ENCODE measurements around the gene LRSAM1.

LRSAM1 gene

GRCh38 chr9:127492616-127493015, 41.3 kb downstream of the LRSAM1 start:
- peaks cover 6% of the 10 kb centered on the region for H3K36me3 Mint-ChIP-seq (ENCODE audit: low read depth)
- H3K27me3 Mint-ChIP-seq (ENCODE audit: low read depth, poor library complexity), result no peaks in the 10 kb centered on the region
- peak overlapping the region; percentile 57 for H3K27ac Mint-ChIP-seq
- H3K9me3 Mint-ChIP-seq, result no peaks in the 10 kb centered on the region
- DNase-seq, result no peak
- peaks cover 31% of the 10 kb centered on the region for H3K4me1 Mint-ChIP-seq
- TF ChIP-seq CTCF (IDR thresholded peaks at IDR 0.05), result no peak
- H3K4me3 Mint-ChIP-seq, result no peak overlapping the region

GRCh38 chr9:127493592-127494303, 42.4 kb downstream of the LRSAM1 start:
- no peak overlapping the region for H3K4me3 Mint-ChIP-seq
- no peak for DNase-seq
- peaks cover 3% of the 10 kb centered on the region for H3K36me3 Mint-ChIP-seq (ENCODE audit: low read depth)
- no peaks in the 10 kb centered on the region for H3K9me3 Mint-ChIP-seq
- no peak for TF ChIP-seq CTCF (IDR thresholded peaks at IDR 0.05)
- H3K27ac Mint-ChIP-seq, result no peak overlapping the region
- H3K27me3 Mint-ChIP-seq (ENCODE audit: low read depth, poor library complexity), result no peaks in the 10 kb centered on the region
- H3K4me1 Mint-ChIP-seq, result peaks cover 28% of the 10 kb centered on the region

GRCh38 chr9:127494304-127494702, 43.0 kb downstream of the LRSAM1 start:
- DNase-seq, result no peak
- no peak overlapping the region for H3K4me3 Mint-ChIP-seq
- no peaks in the 10 kb centered on the region for H3K9me3 Mint-ChIP-seq
- no peaks in the 10 kb centered on the region for H3K27me3 Mint-ChIP-seq (ENCODE audit: low read depth, poor library complexity)
- no peak for TF ChIP-seq CTCF (IDR thresholded peaks at IDR 0.05)
- no peaks in the 10 kb centered on the region for H3K36me3 Mint-ChIP-seq (ENCODE audit: low read depth)
- H3K27ac Mint-ChIP-seq, result no peak overlapping the region
- peaks cover 22% of the 10 kb centered on the region for H3K4me1 Mint-ChIP-seq

- no peak for DNase-seq
- H3K27me3 Mint-ChIP-seq (ENCODE audit: low read depth, poor library complexity), result no peaks in the 10 kb centered on the region
- peak overlapping the region; percentile 60 for H3K27ac Mint-ChIP-seq
- H3K36me3 Mint-ChIP-seq (ENCODE audit: low read depth), result no peaks in the 10 kb centered on the region
- no peak overlapping the region for H3K4me3 Mint-ChIP-seq
- H3K4me1 Mint-ChIP-seq, result peaks cover 7% of the 10 kb centered on the region
- no peaks in the 10 kb centered on the region for H3K9me3 Mint-ChIP-seq
- TF ChIP-seq CTCF (IDR thresholded peaks at IDR 0.05), result no peak
Observed at GRCh38 chr9:127495884-127496555, 44.7 kb downstream of the LRSAM1 start.

- Mint-ChIP-seq H3K27me3 (ENCODE audit: low read depth, poor library complexity) (no peaks in the 10 kb centered on the region), H3K4me3 (no peak overlapping the region), H3K36me3 (ENCODE audit: low read depth) (no peaks in the 10 kb centered on the region), H3K27ac (no peak overlapping the region), H3K4me1 (peaks cover 7% of the 10 kb centered on the region), H3K9me3 (no peaks in the 10 kb centered on the region)
- no peak for TF ChIP-seq CTCF (IDR thresholded peaks at IDR 0.05)
- no peak for DNase-seq
Observed at GRCh38 chr9:127496974-127497373, 45.7 kb downstream of the LRSAM1 start.
